ENCODE data around the gene MAML3.

MAML3 gene

GRCh38 chr4:140046016-140046415, 108.0 kb downstream of the MAML3 start:
- Histone ChIP-seq H3K4me3 (replicated peaks; ENCODE audit: insufficient read depth, low read length) (no peak overlapping the region), H3K27ac (replicated peaks) (peak overlapping the region; percentile 64), H3K27me3 (ENCODE audit: insufficient read depth, poor library complexity, severe bottlenecking) (no peaks in the 10 kb centered on the region)
- TF ChIP-seq POLR2AphosphoS5 (IDR thresholded peaks at IDR 0.05; ENCODE audit: low read depth): no peak
- no peak for TF ChIP-seq SPI1 (IDR thresholded peaks at IDR 0.05; ENCODE audit: borderline replicate concordance, low read depth)
- no peak for TF ChIP-seq REST (IDR thresholded peaks at IDR 0.05; ENCODE audit: insufficient replicate concordance, low read depth)
- TF ChIP-seq CTCF (IDR thresholded peaks at IDR 0.05; ENCODE audit: insufficient read depth, low read length): no peak
- no peak for TF ChIP-seq GABPA (IDR thresholded peaks at IDR 0.05; ENCODE audit: low read depth)
- no peak for DNase-seq (ENCODE audit: low read depth in 1 of 2, low spot score in 1 of 2)

- TF ChIP-seq SPI1 (IDR thresholded peaks at IDR 0.05; ENCODE audit: borderline replicate concordance, low read depth): no peak
- no peak for TF ChIP-seq POLR2AphosphoS5 (IDR thresholded peaks at IDR 0.05; ENCODE audit: low read depth)
- no peak for TF ChIP-seq REST (IDR thresholded peaks at IDR 0.05; ENCODE audit: insufficient replicate concordance, low read depth)
- no peak for TF ChIP-seq CTCF (IDR thresholded peaks at IDR 0.05; ENCODE audit: insufficient read depth, low read length)
- TF ChIP-seq GABPA (IDR thresholded peaks at IDR 0.05; ENCODE audit: low read depth): no peak
- no peak for DNase-seq (ENCODE audit: low read depth in 1 of 2, low spot score in 1 of 2)
- no peak overlapping the region for H3K27ac ChIP-seq (replicated peaks)
- H3K4me3 ChIP-seq (replicated peaks; ENCODE audit: insufficient read depth, low read length): no peak overlapping the region
- H3K27me3 ChIP-seq (ENCODE audit: insufficient read depth, poor library complexity, severe bottlenecking): no peaks in the 10 kb centered on the region
These were observed 109.6 kb downstream of the MAML3 start for GRCh38 chr4:140044337-140044902.

- Histone ChIP-seq H3K27ac (replicated peaks) (peak overlapping the region; percentile 45), H3K4me3 (replicated peaks; ENCODE audit: insufficient read depth, low read length) (no peak overlapping the region), H3K27me3 (ENCODE audit: insufficient read depth, poor library complexity, severe bottlenecking) (no peaks in the 10 kb centered on the region)
- DNase-seq (ENCODE audit: low read depth in 1 of 2, low spot score in 1 of 2): peak in 1 of 2 experiments; percentile 71
- TF ChIP-seq POLR2AphosphoS5 (IDR thresholded peaks at IDR 0.05; ENCODE audit: low read depth) (no peak), CTCF (IDR thresholded peaks at IDR 0.05; ENCODE audit: insufficient read depth, low read length) (no peak), SPI1 (IDR thresholded peaks at IDR 0.05; ENCODE audit: borderline replicate concordance, low read depth) (peak; percentile 62; the same call in 1 of the 2 replicates), REST (IDR thresholded peaks at IDR 0.05; ENCODE audit: insufficient replicate concordance, low read depth) (no peak)
These were observed 111.3 kb downstream of the MAML3 start for GRCh38 chr4:140042634-140043033.

Data from HL-60 (cell line).